Endothelial cell of umbilical vein (primary cell): ENCODE results near the gene POLR1H. TPM values are rescaled to one million over a fixed set of nuclear protein-coding genes. Genes with fewer than 3 reads are reported as not detected.

Experiments
- BruUV-seq: library from RNA; stranded (reverse); fragments of 400-500 nt; replicated peaks from 2 replicates; lab custom pipeline; 2021; lab: Mats Ljungman, UMichigan
- CTCF ChIA-PET: fragments of 300-600, 350-600 bp; sonication (Branson Sonifier 250); formaldehyde crosslinking; loops from one replicate; lab custom pipeline; 2021; ENCODE audit warnings: antibody characterized with exemption, inconsistent platforms; lab: Charles Lee
- POLR2A ChIA-PET: fragments of 300-600, 350-600 bp; sonication (Branson Sonifier 250); formaldehyde crosslinking; loops from one replicate; lab custom pipeline; 2021; ENCODE audit warnings: antibody characterized with exemption, inconsistent platforms; lab: Charles Lee
- DNase-seq: peaks from one replicate; pipeline ENCODE4 v3.0.0-alpha.2; 2011; ENCODE audit warnings: low read depth, low spot score
- FAIRE-seq: peaks from 2 replicates; lab custom pipeline; 2011; peaks lifted over from hg19 to GRCh38; lab: Jason Lieb, UNC
- H2AFZ ChIP-seq: 2 replicates; pipeline ENCODE4 v1.6.0; 2012; ENCODE audit warnings: low read depth, low read length, control low read depth, inconsistent platforms
- H3K27ac ChIP-seq: 2 replicates; pipeline ENCODE4 v1.5.1; 2011; ENCODE audit warnings: low read depth, mild to moderate bottlenecking, control low read depth, low read length, moderate library complexity; ENCODE audit not compliant: insufficient read depth
- H3K27me3 ChIP-seq, 2 experiments: 2 replicates each; pipeline versions ENCODE4 v1.6.0 to v1.6.1; 2011; ENCODE audit warnings: low read length in 2 of 2, mixed read lengths in 1 of 2; ENCODE audit not compliant: control insufficient read depth in 2 of 2, insufficient read depth in 2 of 2
- H3K36me3 ChIP-seq, 2 experiments: 2 replicates in 1 of 2; 3 replicates in 1 of 2; pipeline ENCODE4 v1.5.1; 2011; ENCODE audit warnings: low read length in 2 of 2, mild to moderate bottlenecking in 1 of 2, moderate library complexity in 1 of 2; ENCODE audit not compliant: control insufficient read depth in 2 of 2, insufficient read depth in 2 of 2; ENCODE audit errors: extremely low read depth in 1 of 2
- H3K4me1 ChIP-seq: 3 replicates; pipeline ENCODE4 v1.5.1; 2011; ENCODE audit warnings: mild to moderate bottlenecking, low read length; ENCODE audit not compliant: control insufficient read depth, insufficient read depth; ENCODE audit errors: extremely low read depth
- H3K4me2 ChIP-seq: 2 replicates; pipeline ENCODE4 v1.6.1; 2011; ENCODE audit warnings: low read length, control low read depth, mixed read lengths; ENCODE audit not compliant: insufficient read depth
- H3K4me3 ChIP-seq, 3 experiments: fragments of 200-600 bp in 1 of 3; sonication (generic), shearing (Covaris generic) in 1 of 3; replicated peaks in 1 of 3; 2 replicates each; pipeline ENCODE4 v1.5.1; 2011 to 2016; ENCODE audit warnings: control low read depth in 3 of 3, low read length in 3 of 3, mild to moderate bottlenecking in 2 of 3, inconsistent platforms in 1 of 3, low read depth in 1 of 3, moderate library complexity in 1 of 3; ENCODE audit not compliant: insufficient read depth in 1 of 3
- H3K79me2 ChIP-seq: 2 replicates; pipeline ENCODE4 v1.6.0; 2012; ENCODE audit warnings: low read length, inconsistent platforms; ENCODE audit not compliant: control insufficient read depth, insufficient read depth
- H3K9ac ChIP-seq: replicated peaks from 2 replicates; pipeline ENCODE3; 2011; ENCODE audit warnings: low read length, control low read depth; ENCODE audit not compliant: insufficient read depth; ENCODE audit errors: extremely low read depth
- H3K9me1 ChIP-seq: replicated peaks from 3 replicates; pipeline ENCODE4 v1.6.0; 2011; ENCODE audit warnings: mild to moderate bottlenecking, low read length; ENCODE audit not compliant: control insufficient read depth, insufficient read depth; ENCODE audit errors: extremely low read depth
- H3K9me3 ChIP-seq: replicated peaks from 2 replicates; pipeline ENCODE4 v1.5.1; 2012; ENCODE audit warnings: low read length, inconsistent platforms; ENCODE audit not compliant: control insufficient read depth, insufficient read depth
- H4K20me1 ChIP-seq: replicated peaks from 2 replicates; pipeline ENCODE3; 2011; ENCODE audit warnings: mild to moderate bottlenecking, low read length; ENCODE audit not compliant: control insufficient read depth, insufficient read depth; ENCODE audit errors: extremely low read depth
- EZH2 ChIP-seq: IDR thresholded peaks from 2 replicates; pipeline ENCODE4 v1.6.1; 2012; ENCODE audit warnings: borderline replicate concordance, low read depth, mild to moderate bottlenecking, moderate library complexity, low read length, inconsistent platforms; ENCODE audit not compliant: severe bottlenecking
- FOS ChIP-seq: IDR thresholded peaks from 2 replicates; pipeline ENCODE4 v1.6.1; 2011; ENCODE audit warnings: mild to moderate bottlenecking, low read length, moderate library complexity, borderline replicate concordance; ENCODE audit not compliant: insufficient read depth
- GATA2 ChIP-seq: IDR thresholded peaks from 2 replicates; pipeline ENCODE4 v1.7.0; 2011; ENCODE audit warnings: low read depth, mild to moderate bottlenecking, moderate library complexity, mixed read lengths, low read length; ENCODE audit not compliant: insufficient read length, insufficient read depth
- JUN ChIP-seq: IDR thresholded peaks from 2 replicates; pipeline ENCODE4 v1.6.1; 2011; ENCODE audit warnings: borderline replicate concordance, low read depth; ENCODE audit not compliant: insufficient read length, insufficient read depth
- MAX ChIP-seq: IDR thresholded peaks from 2 replicates; pipeline ENCODE4 v1.6.1; 2011; ENCODE audit not compliant: insufficient read depth, insufficient read length
- MYC ChIP-seq: IDR thresholded peaks from one replicate; pipeline ENCODE4 v1.6.1; 2011; ENCODE audit warnings: mild to moderate bottlenecking, low read depth, low read length
- POLR2A ChIP-seq: IDR thresholded peaks from 2 replicates; pipeline ENCODE4 v1.6.1; 2012; ENCODE audit warnings: low read depth, mild to moderate bottlenecking, control low read depth, low read length
- POLR2AphosphoS5 ChIP-seq: IDR thresholded peaks from 2 replicates; pipeline ENCODE4 v1.6.1; 2012; ENCODE audit warnings: low read depth, mild to moderate bottlenecking, control low read depth, low read length, moderate library complexity; ENCODE audit not compliant: insufficient read depth
- dilution Hi-C: fragments of 300-500 bp; cut with MboI; formaldehyde crosslinking; loops from one replicate; pipeline ENCODE4 v1.15.0; 2019; ENCODE audit warnings: low sequenced_read_pairs; ENCODE audit not compliant: extremely low pct_ligation_motif_present
- intact Hi-C: fragments of 100-400 bp; cut with micrococcal nuclease; formaldehyde crosslinking; loops from one replicate; pipeline ENCODE4 v1.10.0; 2022
- polyA plus RNA-seq, 4 experiments: library from polyadenylated mRNA; depleted of rRNA in 3 of 4; stranded (reverse) in 3 of 4; unstranded in 1 of 4; fragments of >200 nt; gene quantifications; 2 replicates each; pipeline versions ENCODE4 v1.2.1 to v1.2.3, GENCODE V29; 2011 to 2012; ENCODE audit warnings: missing spikeins in 1 of 4
- small RNA-seq: library from RNA; depleted of rRNA; stranded (forward); fragments of <200 nt; gene quantifications from one replicate; pipeline ENCODE3, GENCODE V24; 2012; ENCODE audit warnings: low replicate concordance, low read depth; ENCODE audit not compliant: insufficient read depth, insufficient read length
- total RNA-seq: library from RNA; stranded (reverse); gene quantifications from 2 replicates; pipeline ENCODE4 v1.2.3, GENCODE V29; 2021

Gene POLR1H
- total and polyA plus RNA-seq, 2 donors (not counting 3 experiments of a cell fraction or from before 2014, with no cell fraction given), result 32.5 to 65.3 TPM

GRCh38 chr6:30113841-30114240, 52.8 kb downstream of the POLR1H start:
- Histone ChIP-seq H4K20me1 (no peaks in the 10 kb centered on the region), H3K9me1 (no peaks in the 10 kb centered on the region), H3K4me1 (no peaks in the 10 kb centered on the region), H3K9me3 (no peaks in the 10 kb centered on the region), H3K27me3 (peaks cover 33 to 49% of the 10 kb centered on the region in 2 experiments), H3K27ac (no peak overlapping the region), H2AFZ (no peak overlapping the region), H3K36me3 (no peaks in the 10 kb centered on the region), H3K9ac (no peak overlapping the region), H3K4me2 (no peak overlapping the region), H3K79me2 (no peaks in the 10 kb centered on the region), H3K4me3 (no peak overlapping the region)
- POLR2A ChIA-PET, result no interaction called here
- CTCF ChIA-PET, result interaction anchor here (1.4 kb wide), 1 partner anchor 17 kb away, joined by 4 read pairs; no protein-coding TSS in a partner anchor
- intact Hi-C loops (no loop called here), dilution Hi-C loops (no loop called here)
- DNase-seq (no peak), FAIRE-seq (no peak)
- no TSS peak for BruUV-seq
- no peak for TF ChIP-seq FOS
- no peak for TF ChIP-seq POLR2A
- TF ChIP-seq EZH2, result no peak
- TF ChIP-seq GATA2, result no peak
- no peak for TF ChIP-seq JUN
- TF ChIP-seq POLR2AphosphoS5, result no peak
- no peak for TF ChIP-seq MAX
- no peak for TF ChIP-seq MYC

Small RNAs within 50 kb of the gene (small RNA-seq; reads per million reads assigned to genes)
- gene RF02218 (not detected), gene RF02219 (not detected), gene RF02220 (not detected)

Other genes with a start within 250 kb of the POLR1H start
- 0.24 TPM in 1 of 2 replicates, not detected in the other for gene HLA-G, start 233.4 kb upstream of the POLR1H start, total RNA-seq
- gene HLA-G, start 233.4 kb upstream of the POLR1H start, polyA plus RNA-seq, result not detected in 2 replicates
- gene HLA-A, start 118.7 kb upstream of the POLR1H start, total RNA-seq, result 153 and 294 TPM in 2 replicates
- 822 and 905 TPM in 2 replicates for gene HLA-A, start 118.7 kb upstream of the POLR1H start, polyA plus RNA-seq
- gene PPP1R11, start 5.9 kb downstream of the POLR1H start, total RNA-seq, result 32.4 and 37.6 TPM in 2 replicates
- gene PPP1R11, start 5.9 kb downstream of the POLR1H start, polyA plus RNA-seq, result 43.0 and 44.1 TPM in 2 replicates
- not detected in 2 replicates for gene RNF39, start 14.5 kb downstream of the POLR1H start, total RNA-seq
- gene RNF39, start 14.5 kb downstream of the POLR1H start, polyA plus RNA-seq, result not detected in 2 replicates
- not detected in 2 replicates for gene TRIM31, start 51.8 kb downstream of the POLR1H start, total RNA-seq
- gene TRIM31, start 51.8 kb downstream of the POLR1H start, polyA plus RNA-seq, result not detected in 2 replicates
- not detected in 2 replicates for gene TRIM40, start 74.9 kb downstream of the POLR1H start, total RNA-seq
- gene TRIM40, start 74.9 kb downstream of the POLR1H start, polyA plus RNA-seq, result not detected in 2 replicates
- not detected in 2 replicates for gene TRIM10, start 99.9 kb downstream of the POLR1H start, total RNA-seq
- gene TRIM10, start 99.9 kb downstream of the POLR1H start, polyA plus RNA-seq, result not detected in 2 replicates
- gene TRIM15, start 102.3 kb downstream of the POLR1H start, total RNA-seq, result not detected in 2 replicates
- gene TRIM15, start 102.3 kb downstream of the POLR1H start, polyA plus RNA-seq, result not detected in 2 replicates
- 34.5 and 35.0 TPM in 2 replicates for gene TRIM26, start 152.1 kb downstream of the POLR1H start, total RNA-seq
- 30.4 and 30.9 TPM in 2 replicates for gene TRIM26, start 152.1 kb downstream of the POLR1H start, polyA plus RNA-seq